Glutamatergic neuron (in vitro differentiated cells): Measurements from ENCODE around the gene PRDX2. TPM values are rescaled to one million over a fixed set of nuclear protein-coding genes. Genes with fewer than 3 reads are reported as not detected.

Experiments
- DNase-seq: peaks from one replicate; pipeline ENCODE4 v3.0.0; 2022
- H3K27ac Mint-ChIP-seq: one replicate; pipeline ENCODE4 v1.8.0; 2020; ENCODE audit warnings: mild to moderate bottlenecking, mixed read lengths, inconsistent platforms; ENCODE audit not compliant: unreplicated experiment
- H3K27me3 Mint-ChIP-seq: one replicate; pipeline ENCODE4 v1.8.0; 2020; ENCODE audit warnings: mild to moderate bottlenecking, moderate library complexity, mixed read lengths, inconsistent platforms; ENCODE audit not compliant: unreplicated experiment
- H3K36me3 Mint-ChIP-seq: one replicate; pipeline ENCODE4 v1.8.0; 2020; ENCODE audit warnings: mild to moderate bottlenecking, mixed read lengths, inconsistent platforms; ENCODE audit not compliant: unreplicated experiment
- H3K4me1 Mint-ChIP-seq: one replicate; pipeline ENCODE4 v1.8.0; 2020; ENCODE audit warnings: mild to moderate bottlenecking, low read depth, mixed read lengths, inconsistent platforms; ENCODE audit not compliant: unreplicated experiment
- H3K4me3 Mint-ChIP-seq: one replicate; pipeline ENCODE4 v1.8.0; 2020; ENCODE audit warnings: mild to moderate bottlenecking, mixed read lengths, inconsistent platforms; ENCODE audit not compliant: unreplicated experiment
- H3K9me3 Mint-ChIP-seq: one replicate; pipeline ENCODE4 v1.8.0; 2020; ENCODE audit warnings: mild to moderate bottlenecking, moderate library complexity, mixed read lengths, inconsistent platforms; ENCODE audit not compliant: unreplicated experiment
- CTCF ChIP-seq: fragments of 200-600 bp; sonication (generic); IDR thresholded peaks from one replicate; pipeline ENCODE4 v1.5.0; 2021; ENCODE audit not compliant: partially characterized antibody, unreplicated experiment
- total RNA-seq: library from RNA; stranded (reverse); fragmentation: NEBNext Ultra II Directional; extraction: Animal tissue kit (Norgen Biotek cat#: 25700); gene quantifications from one replicate; pipeline ENCODE4 v1.2.1, GENCODE V29; 2021; ENCODE audit not compliant: unreplicated experiment

PRDX2 gene
- total RNA-seq, 1 donor from 2014 or later: 671 TPM

DNA sequence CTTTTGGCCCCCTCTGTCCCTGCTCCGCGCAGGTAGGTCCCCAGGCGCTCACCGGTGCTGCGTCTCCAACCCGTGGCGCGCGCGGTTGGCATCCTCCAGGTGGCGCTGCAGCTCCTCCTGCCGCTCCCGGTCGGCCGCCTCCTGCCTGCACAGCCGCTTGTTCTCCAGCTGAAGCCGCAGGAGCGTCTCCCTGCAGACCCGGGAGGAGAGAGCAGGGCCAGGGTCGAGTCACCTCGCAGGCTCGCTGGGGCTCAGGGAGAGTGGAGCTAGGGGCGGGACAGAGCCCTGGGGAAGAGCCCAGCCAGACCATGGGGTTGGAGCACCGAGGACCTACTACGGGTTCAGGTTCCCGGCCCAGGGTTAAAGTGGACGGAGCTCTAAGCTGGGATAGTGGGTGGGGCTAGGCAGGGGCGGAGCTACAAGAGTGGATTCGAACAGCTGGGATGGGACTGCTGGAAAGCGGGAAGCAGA, 35.5 kb downstream of the PRDX2 start:
- Mint-ChIP-seq H3K27me3 (peaks cover 4% of the 10 kb centered on the region), H3K4me3 (peak overlapping the region; percentile 62), H3K4me1 (no peaks in the 10 kb centered on the region), H3K27ac (peak overlapping the region; percentile 41), H3K36me3 (no peaks in the 10 kb centered on the region), H3K9me3 (peaks cover 2% of the 10 kb centered on the region)
- DNase-seq: peak; percentile 86
- TF ChIP-seq CTCF: peak; percentile 66

- H3K27ac Mint-ChIP-seq: no peak overlapping the region
- H3K4me1 Mint-ChIP-seq: no peaks in the 10 kb centered on the region
- H3K36me3 Mint-ChIP-seq: no peaks in the 10 kb centered on the region
- H3K9me3 Mint-ChIP-seq: peaks cover 2% of the 10 kb centered on the region
- H3K27me3 Mint-ChIP-seq: peaks cover 4% of the 10 kb centered on the region
- no peak overlapping the region for H3K4me3 Mint-ChIP-seq
- no peak for DNase-seq
- no peak for TF ChIP-seq CTCF
Measured at GRCh38 chr19:12764698-12765097, 36.9 kb downstream of the PRDX2 start.

GRCh38 chr19:12763100-12763499, 38.5 kb downstream of the PRDX2 start:
- H3K9me3 Mint-ChIP-seq: peaks cover 5% of the 10 kb centered on the region
- no peaks in the 10 kb centered on the region for H3K36me3 Mint-ChIP-seq
- peaks cover 6% of the 10 kb centered on the region for H3K27me3 Mint-ChIP-seq
- no peak overlapping the region for H3K27ac Mint-ChIP-seq
- TF ChIP-seq CTCF: no peak
- H3K4me3 Mint-ChIP-seq: no peak overlapping the region
- no peaks in the 10 kb centered on the region for H3K4me1 Mint-ChIP-seq
- DNase-seq: no peak

GRCh38 chr19:12759686-12760085, 41.9 kb downstream of the PRDX2 start:
- no peak for DNase-seq
- peaks cover 5% of the 10 kb centered on the region for H3K9me3 Mint-ChIP-seq
- TF ChIP-seq CTCF: no peak
- H3K4me3 Mint-ChIP-seq: no peak overlapping the region
- H3K27ac Mint-ChIP-seq: no peak overlapping the region
- H3K4me1 Mint-ChIP-seq: no peaks in the 10 kb centered on the region
- no peaks in the 10 kb centered on the region for H3K36me3 Mint-ChIP-seq
- peaks cover 4% of the 10 kb centered on the region for H3K27me3 Mint-ChIP-seq

DNA sequence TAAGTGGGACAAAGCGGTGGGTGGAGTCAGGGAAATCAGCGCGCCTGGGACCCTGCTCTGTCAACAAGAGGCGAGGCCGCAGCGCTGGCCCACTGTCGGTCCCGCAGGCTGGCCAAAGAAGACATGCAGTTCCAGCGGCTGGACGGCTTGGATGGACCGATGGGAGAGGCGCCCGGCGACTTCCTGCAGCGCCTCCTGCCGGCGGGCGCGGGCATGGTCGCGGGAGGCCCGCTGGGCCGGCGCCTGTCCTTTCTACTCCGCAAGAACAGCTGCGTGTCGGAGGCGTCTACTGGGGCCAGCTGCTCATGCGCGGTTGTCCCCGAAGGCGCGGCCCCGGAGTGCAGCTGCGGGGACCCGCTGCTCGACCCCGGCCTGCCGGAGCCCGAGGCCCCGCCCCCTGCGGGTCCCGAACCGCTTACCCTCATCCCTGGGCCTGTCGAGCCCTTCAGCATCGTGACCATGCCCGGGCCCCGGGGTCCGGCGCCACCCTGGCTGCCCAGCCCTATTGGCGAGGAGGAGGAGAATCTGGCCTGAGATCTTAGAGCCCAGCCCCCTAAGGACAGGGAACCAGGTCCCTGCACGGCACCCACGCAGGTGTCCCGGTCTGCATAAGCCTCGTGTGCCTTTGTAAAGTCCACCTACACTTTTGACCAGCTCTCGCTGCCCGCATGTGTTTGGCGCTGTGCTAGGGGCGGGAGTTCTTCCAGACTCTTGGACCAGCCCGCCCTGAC, 43.9 kb downstream of the PRDX2 start:
- H3K4me3 Mint-ChIP-seq: peak overlapping the region; percentile 61
- DNase-seq: peak; percentile 88
- H3K4me1 Mint-ChIP-seq: no peaks in the 10 kb centered on the region
- H3K36me3 Mint-ChIP-seq: no peaks in the 10 kb centered on the region
- peak; percentile 98 for TF ChIP-seq CTCF
- H3K27ac Mint-ChIP-seq: peak overlapping the region; percentile 48
- H3K9me3 Mint-ChIP-seq: peaks cover 5% of the 10 kb centered on the region
- H3K27me3 Mint-ChIP-seq: peaks cover 4% of the 10 kb centered on the region
